ENCODE data around the gene PRR11. TPM values are rescaled to one million over a fixed set of nuclear protein-coding genes. Genes with fewer than 3 reads are reported as not detected.

The PRR11 gene
- total RNA-seq, 1 experiment from 2014 or later, result 90.4 TPM

GRCh38 chr17:59238906-59239305, 83.4 kb downstream of the PRR11 start (continued):
- TF ChIP-seq PRDM15 (CRISPR knock-in tag; IDR thresholded peaks at IDR 0.05) (no peak), ZBTB43 (CRISPR knock-in tag; IDR thresholded peaks at IDR 0.05) (no peak), RORB (CRISPR knock-in tag; IDR thresholded peaks at IDR 0.05) (no peak), SMAD3 (CRISPR knock-in tag; IDR thresholded peaks at IDR 0.05; ENCODE audit: borderline replicate concordance) (no peak), NR1H2 (CRISPR knock-in tag; IDR thresholded peaks at IDR 0.05) (no peak), PREB (CRISPR knock-in tag; IDR thresholded peaks at IDR 0.05; ENCODE audit: borderline replicate concordance) (no peak), SP1 (CRISPR knock-in tag; conservative IDR thresholded peaks at IDR 0.05) (no peak), ATF2 (CRISPR knock-in tag; IDR thresholded peaks at IDR 0.05; ENCODE audit: borderline replicate concordance, low read depth) (no peak), ZNF423 (CRISPR knock-in tag; IDR thresholded peaks at IDR 0.05) (no peak), NR3C1 (CRISPR knock-in tag; conservative IDR thresholded peaks at IDR 0.05; ENCODE audit: low read depth) (no peak)

GRCh38 chr17:59244081-59244480, 88.5 kb downstream of the PRR11 start:
- Mint-ChIP-seq H3K9me3 (no peaks in the 10 kb centered on the region), H3K27ac (no peak overlapping the region), H3K27me3 (ENCODE audit: low read depth) (no peaks in the 10 kb centered on the region), H3K4me3 (no peak overlapping the region), H3K36me3 (no peaks in the 10 kb centered on the region), H3K4me1 (no peaks in the 10 kb centered on the region)
- no peak for ATAC-seq
- ChIA-PET CTCF (no interaction called here), POLR2A (no interaction called here)
- DNase-seq (ENCODE audit: low spot score), result no peak
- TF ChIP-seq RELA (CRISPR knock-in tag; IDR thresholded peaks at IDR 0.05; ENCODE audit: borderline replicate concordance), result no peak
- TF ChIP-seq FOXP4 (CRISPR knock-in tag; IDR thresholded peaks at IDR 0.05), result no peak
- TF ChIP-seq ZBTB21 (CRISPR knock-in tag; IDR thresholded peaks at IDR 0.05; ENCODE audit: borderline replicate concordance), result no peak
- TF ChIP-seq GTF2I (CRISPR knock-in tag; conservative IDR thresholded peaks at IDR 0.05), result no peak
- no peak for TF ChIP-seq AR (CRISPR knock-in tag; IDR thresholded peaks at IDR 0.05)
- no peak for TF ChIP-seq TCF7 (CRISPR knock-in tag; IDR thresholded peaks at IDR 0.05; ENCODE audit: low read depth)
- no peak for TF ChIP-seq RORB (CRISPR knock-in tag; IDR thresholded peaks at IDR 0.05)
- TF ChIP-seq HMGXB4 (CRISPR knock-in tag; IDR thresholded peaks at IDR 0.05), result no peak
- TF ChIP-seq CDX4 (CRISPR knock-in tag; IDR thresholded peaks at IDR 0.05; ENCODE audit: borderline replicate concordance), result no peak
- no peak for TF ChIP-seq ERG (CRISPR knock-in tag; IDR thresholded peaks at IDR 0.05)
- TF ChIP-seq EMX1 (CRISPR knock-in tag; IDR thresholded peaks at IDR 0.05), result no peak
